ENCODE results near the gene GADD45GIP1. TPM values are rescaled to one million over a fixed set of nuclear protein-coding genes. Genes with fewer than 3 reads are reported as not detected.
"Not testable (repeated sequence)": the region's sequence is repeated elsewhere in the genome, so short reads cannot be mapped to it uniquely, and the experiment has no call there.

The GADD45GIP1 gene
- total RNA-seq, 1 donor: 23.0 TPM

GRCh38 chr19:12965017-12965811 lies 8.2 kb upstream of the GADD45GIP1 start:
- DNase-seq (ENCODE audit: low read depth): peak; percentile 65
- TF ChIP-seq CTCF (IDR thresholded peaks at IDR 0.05; ENCODE audit: insufficient read depth, low read length): peak; percentile 87
- peak overlapping the region; percentile 67 for H3K4me3 ChIP-seq (ENCODE audit: low read depth, low read length)

DNA sequence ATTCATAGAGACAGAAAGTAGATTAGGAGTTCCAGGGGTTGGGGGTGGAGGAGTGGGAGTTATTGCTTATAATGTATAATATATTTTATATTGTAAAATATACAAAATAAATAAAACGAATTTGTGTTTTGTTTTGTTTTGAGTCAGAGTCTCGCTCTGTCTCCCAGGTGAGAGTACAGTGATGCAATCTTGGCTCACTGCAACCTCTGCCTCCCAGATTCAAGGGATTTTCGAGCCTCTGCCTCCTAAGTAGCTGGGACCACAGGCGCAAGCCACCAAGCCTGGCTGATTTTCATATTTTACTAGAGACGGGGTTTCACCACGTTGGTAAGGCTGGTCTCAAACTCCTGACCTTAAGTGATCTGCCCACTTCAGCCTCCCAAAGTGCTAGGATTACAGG lies 2.5 kb upstream of the GADD45GIP1 start:
- TF ChIP-seq CTCF (IDR thresholded peaks at IDR 0.05; ENCODE audit: insufficient read depth, low read length): no peak
- no peak overlapping the region for H3K4me3 ChIP-seq (ENCODE audit: low read depth, low read length)
- no peak for DNase-seq (ENCODE audit: low read depth)

DNA sequence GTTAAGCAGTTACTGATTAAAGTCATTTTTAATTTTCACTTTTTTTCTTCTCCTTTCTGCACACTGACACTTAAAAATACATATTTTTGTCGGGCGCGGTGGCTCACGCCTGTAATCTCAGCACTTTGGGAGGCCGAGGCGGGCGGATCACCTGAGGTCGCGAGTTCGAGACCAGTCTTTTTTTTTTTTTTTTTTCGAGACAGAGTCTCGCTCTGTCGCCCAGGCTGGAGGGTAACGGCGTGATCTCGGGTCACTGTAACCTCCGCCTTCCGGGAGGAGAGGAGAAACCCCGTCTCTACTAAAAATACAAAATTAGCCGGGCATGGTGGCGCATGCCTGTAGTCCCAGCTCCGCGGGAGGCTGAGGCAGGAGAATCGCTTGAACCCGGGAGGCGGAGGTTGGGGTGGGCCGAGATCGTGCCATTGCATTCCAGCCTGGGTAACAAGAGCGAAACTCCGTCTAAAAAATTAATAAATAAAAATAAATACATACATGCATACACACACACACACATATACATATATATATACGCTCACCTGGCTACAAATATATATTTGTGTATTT lies 448 bp upstream of the GADD45GIP1 start:
- DNase-seq (ENCODE audit: low read depth): not testable (repeated sequence)
- peak overlapping the region; percentile 99 for H3K4me3 ChIP-seq (ENCODE audit: low read depth, low read length)

GRCh38 chr19:12955996-12956395 lies 1.0 kb downstream of the GADD45GIP1 start:
- no peak for DNase-seq (ENCODE audit: low read depth)

GRCh38 chr19:12955575-12955974 lies 1.4 kb downstream of the GADD45GIP1 start:
- H3K4me3 ChIP-seq (ENCODE audit: low read depth, low read length): peak overlapping the region; percentile 99
- not testable (repeated sequence) for DNase-seq (ENCODE audit: low read depth)

More at GRCh38 chr19:12955996-12956395, 1.0 kb downstream of the GADD45GIP1 start:
- TF ChIP-seq CTCF (IDR thresholded peaks at IDR 0.05; ENCODE audit: insufficient read depth, low read length): no peak
- H3K4me3 ChIP-seq (ENCODE audit: low read depth, low read length): peak overlapping the region; percentile 99

DNA sequence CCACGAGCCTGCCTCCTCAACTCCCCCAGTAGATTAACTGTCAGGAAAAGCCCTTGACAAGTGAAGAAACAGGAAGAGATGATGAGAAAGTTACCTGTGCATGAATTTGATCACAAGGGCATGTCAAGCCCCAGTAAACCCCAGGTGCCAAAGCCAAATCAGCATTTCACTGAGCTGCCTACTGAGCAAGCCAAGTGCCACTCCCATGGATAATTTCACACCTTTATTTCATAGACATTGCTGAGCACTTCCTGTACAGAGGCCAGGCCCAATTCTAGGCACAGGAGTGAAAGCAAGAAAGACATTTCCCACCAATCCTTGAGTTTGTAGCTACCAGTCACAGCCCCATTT lies 2.4 kb downstream of the GADD45GIP1 start:
- DNase-seq (ENCODE audit: low read depth): no peak
- no peak for TF ChIP-seq CTCF (IDR thresholded peaks at IDR 0.05; ENCODE audit: insufficient read depth, low read length)
- H3K4me3 ChIP-seq (ENCODE audit: low read depth, low read length): no peak overlapping the region

DNA sequence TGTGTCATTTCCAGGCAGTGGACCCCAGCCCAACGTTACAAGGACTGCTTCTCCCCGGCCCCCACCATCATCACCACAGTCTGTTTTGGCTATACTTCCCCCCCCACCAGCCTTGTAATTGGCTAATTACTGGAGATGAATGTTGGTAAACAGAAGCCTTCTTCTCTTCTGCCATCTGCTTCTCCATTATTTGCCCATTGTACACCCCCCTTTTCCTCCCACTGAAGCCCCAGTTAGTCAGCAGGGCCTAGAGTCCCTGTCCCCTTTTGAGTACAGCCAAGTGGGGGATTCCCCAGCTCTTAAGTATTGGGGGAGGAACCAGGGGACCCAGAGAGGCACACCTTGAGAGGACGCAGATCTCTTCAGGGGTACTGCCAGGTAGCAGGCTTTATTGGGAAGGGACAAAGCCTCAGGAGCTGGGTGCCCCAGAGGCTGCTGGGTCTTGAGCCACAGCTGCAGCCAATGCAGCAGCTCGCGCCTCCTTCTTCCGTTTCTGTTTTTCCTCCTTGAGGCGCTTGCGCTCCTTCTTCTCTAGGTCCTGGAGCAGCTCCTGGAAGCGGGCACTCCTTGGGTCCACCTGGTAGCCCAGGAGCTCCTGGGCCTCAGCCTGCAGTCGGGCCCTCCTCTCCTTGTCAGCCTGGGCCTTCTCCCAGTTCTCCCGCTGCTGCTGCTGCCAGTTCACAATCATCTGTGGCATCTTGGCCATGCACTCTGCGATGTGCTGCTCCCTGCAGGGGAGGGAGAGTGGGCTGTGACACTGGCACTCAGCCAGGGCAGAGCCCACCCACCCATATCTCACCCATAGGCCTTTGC lies 3.0 kb downstream of the GADD45GIP1 start:
- no peak overlapping the region for H3K4me3 ChIP-seq (ENCODE audit: low read depth, low read length)
- no peak for TF ChIP-seq CTCF (IDR thresholded peaks at IDR 0.05; ENCODE audit: insufficient read depth, low read length)
- DNase-seq (ENCODE audit: low read depth): no peak
